ENCODE results near the gene PLK5. TPM values are rescaled to one million over a fixed set of nuclear protein-coding genes. Genes with fewer than 3 reads are reported as not detected.

PLK5 gene
- total RNA-seq, 1 experiment from 2014 or later, result 0.14 TPM

- DNase-seq, result no peak
- H3K4me3 ChIP-seq (ENCODE audit: insufficient read depth, low read depth, low read length), result no peak overlapping the region
- peaks cover 2% of the 10 kb centered on the region for H3K36me3 ChIP-seq (replicated peaks; ENCODE audit: control insufficient read depth, insufficient read depth, low read length)
- H3K27me3 ChIP-seq (ENCODE audit: control insufficient read depth, insufficient read depth, low read length), result no peaks in the 10 kb centered on the region
Observed at GRCh38 chr19:1563251-1563650, 39.4 kb downstream of the PLK5 start.

DNA sequence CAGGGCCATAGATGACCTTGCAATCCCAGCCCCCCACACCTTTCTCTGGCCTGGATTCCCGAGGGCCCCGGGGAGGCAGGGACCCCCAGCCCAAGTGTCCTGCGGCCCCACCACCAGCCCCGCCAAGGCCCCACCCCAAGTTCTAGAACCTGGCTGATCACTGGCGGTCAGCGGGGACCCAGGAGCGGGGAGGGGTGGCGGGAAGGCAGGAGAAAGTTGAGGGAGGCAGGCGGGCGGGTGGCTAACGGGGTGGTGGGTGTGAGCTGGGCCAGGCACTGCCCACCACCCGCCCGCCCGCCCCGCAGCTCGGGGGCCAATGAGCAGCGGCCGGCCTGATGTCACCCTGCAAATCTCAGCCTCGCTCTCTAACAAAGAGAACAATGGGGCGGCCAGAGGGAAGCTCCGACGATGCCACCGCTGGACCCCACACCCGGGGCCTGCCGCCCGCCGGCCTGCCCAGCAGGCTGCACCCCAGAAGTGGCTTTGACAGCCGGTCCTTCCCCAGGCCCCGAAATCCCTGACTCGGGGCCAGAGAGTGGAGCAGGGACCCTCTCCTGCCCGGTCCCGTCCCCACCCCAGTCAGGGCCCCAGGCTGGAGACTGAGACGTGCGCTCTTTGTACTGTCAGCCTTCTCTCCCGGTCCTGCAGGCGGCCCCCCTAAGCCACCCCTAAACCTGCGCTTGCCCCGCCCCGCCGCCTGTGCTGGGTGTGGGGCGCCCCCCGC, 42.7 kb downstream of the PLK5 start:
- peaks cover 2% of the 10 kb centered on the region for H3K36me3 ChIP-seq (replicated peaks; ENCODE audit: control insufficient read depth, insufficient read depth, low read length)
- peak; percentile 98 for DNase-seq
- peaks cover 14% of the 10 kb centered on the region for H3K27me3 ChIP-seq (ENCODE audit: control insufficient read depth, insufficient read depth, low read length)
- H3K4me3 ChIP-seq (ENCODE audit: insufficient read depth, low read depth, low read length), result peak overlapping the region; percentile 89

GRCh38 chr19:1567116-1567847, 43.4 kb downstream of the PLK5 start:
- Histone ChIP-seq H3K27me3 (ENCODE audit: control insufficient read depth, insufficient read depth, low read length) (peaks cover 14% of the 10 kb centered on the region), H3K36me3 (replicated peaks; ENCODE audit: control insufficient read depth, insufficient read depth, low read length) (peaks cover 2% of the 10 kb centered on the region), H3K4me3 (ENCODE audit: insufficient read depth, low read depth, low read length) (peak overlapping the region; percentile 89)
- DNase-seq, result peak; percentile 81

GRCh38 chr19:1567848-1568227, 44.0 kb downstream of the PLK5 start:
- Histone ChIP-seq H3K4me3 (ENCODE audit: insufficient read depth, low read depth, low read length) (no peak overlapping the region; the same call in 1 of the 2 replicates), H3K36me3 (replicated peaks; ENCODE audit: control insufficient read depth, insufficient read depth, low read length) (peaks cover 2% of the 10 kb centered on the region), H3K27me3 (ENCODE audit: control insufficient read depth, insufficient read depth, low read length) (peaks cover 14% of the 10 kb centered on the region)
- DNase-seq, result peak; percentile 87

DNA sequence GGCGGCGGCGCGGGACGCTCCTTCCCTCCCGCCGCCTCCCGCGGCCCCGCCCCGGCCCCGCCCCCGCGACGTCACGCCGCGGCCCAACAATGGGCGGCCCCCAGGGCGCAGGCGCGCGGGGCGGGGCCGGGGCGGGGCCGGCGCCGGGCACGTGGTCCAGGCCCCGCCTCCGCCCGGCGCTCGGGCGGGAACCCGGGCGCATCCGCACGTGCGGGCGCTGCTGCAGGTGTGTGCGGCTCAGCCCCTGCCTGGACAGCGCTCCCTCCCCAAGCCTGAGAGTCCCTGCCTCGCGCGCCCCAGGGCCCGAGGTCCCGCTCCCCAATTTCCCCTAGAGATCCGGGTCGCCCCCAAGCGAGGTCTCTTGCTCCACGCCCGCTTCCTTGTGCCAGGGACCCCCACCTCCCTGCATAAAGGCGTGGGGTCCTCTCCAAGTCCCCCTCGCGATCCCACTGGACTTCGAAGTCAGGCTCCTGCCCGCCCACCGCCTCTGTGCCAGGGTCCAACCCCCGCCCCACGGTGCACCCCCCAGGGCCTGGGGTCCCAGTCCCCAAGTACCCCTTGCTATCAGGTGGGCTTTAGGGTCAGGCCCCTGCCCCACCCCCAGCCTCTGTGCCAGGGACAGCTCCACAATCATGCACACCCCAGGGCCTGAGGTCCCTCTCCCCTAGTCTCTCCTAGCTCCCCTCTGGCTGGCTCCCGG, 44.6 kb downstream of the PLK5 start, which contains the start of gene MEX3D:
Gene MEX3D (minus strand): TSS at position 6 of the 700 bp plus-strand sequence. CDS start 267 bp downstream, outside the sequence.
- Histone ChIP-seq H3K4me3 (ENCODE audit: insufficient read depth, low read depth, low read length) (peak within 1 kb of the TSS; percentile 89), H3K36me3 (replicated peaks; ENCODE audit: control insufficient read depth, insufficient read depth, low read length) (peaks cover 2% of the 10 kb centered on the region), H3K27me3 (ENCODE audit: control insufficient read depth, insufficient read depth, low read length) (peaks cover 14% of the 10 kb centered on the region)
- peak; percentile 100 for DNase-seq

DNA sequence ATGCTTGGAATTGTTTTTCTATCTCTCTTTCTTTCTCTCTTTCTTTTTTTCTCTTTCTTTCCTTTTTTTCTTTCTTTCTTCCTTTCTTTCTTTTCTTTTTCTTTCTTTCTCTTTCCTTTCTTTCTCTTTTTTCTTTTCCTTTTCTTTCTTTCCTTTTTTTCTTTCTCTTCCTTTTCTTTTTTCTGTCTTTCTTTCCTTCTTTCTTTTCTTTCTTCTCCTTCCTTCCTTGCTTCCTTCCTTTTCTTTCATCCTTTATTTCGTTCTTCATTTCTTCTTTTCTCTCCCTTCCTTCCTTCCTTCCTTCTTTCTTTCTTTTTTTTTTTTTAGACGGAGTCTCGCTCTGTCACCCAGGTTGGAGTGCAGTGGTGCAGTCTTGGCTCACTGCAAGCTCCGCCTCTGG, 46.1 kb downstream of the PLK5 start:
- Histone ChIP-seq H3K27me3 (ENCODE audit: control insufficient read depth, insufficient read depth, low read length) (peaks cover 14% of the 10 kb centered on the region), H3K4me3 (ENCODE audit: insufficient read depth, low read depth, low read length) (no peak overlapping the region), H3K36me3 (replicated peaks; ENCODE audit: control insufficient read depth, insufficient read depth, low read length) (no peaks in the 10 kb centered on the region)
- no peak for DNase-seq

DNA sequence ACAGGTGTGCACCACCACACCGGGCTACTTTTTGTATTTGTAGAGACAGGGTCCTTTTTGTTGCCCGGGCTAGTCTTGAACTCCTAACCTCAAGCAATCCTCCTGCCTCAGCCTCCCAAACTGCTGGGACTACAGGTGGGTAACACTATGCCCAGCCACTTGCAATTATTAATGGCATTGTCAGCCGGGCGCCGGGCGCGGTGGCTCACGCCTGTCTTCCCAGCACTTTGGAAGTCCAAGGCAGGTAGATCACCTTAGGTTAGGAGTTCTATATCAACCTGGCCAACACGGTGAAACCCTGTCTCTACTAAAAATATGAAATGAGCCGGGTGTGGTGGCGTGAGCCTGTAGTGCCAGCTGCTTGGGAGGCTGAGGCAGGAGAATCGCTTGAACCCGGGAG, 47.0 kb downstream of the PLK5 start:
- Histone ChIP-seq H3K27me3 (ENCODE audit: control insufficient read depth, insufficient read depth, low read length) (peaks cover 14% of the 10 kb centered on the region), H3K4me3 (ENCODE audit: insufficient read depth, low read depth, low read length) (no peak overlapping the region), H3K36me3 (replicated peaks; ENCODE audit: control insufficient read depth, insufficient read depth, low read length) (no peaks in the 10 kb centered on the region)
- no peak for DNase-seq

GRCh38 chr19:1571358-1571757, 47.5 kb downstream of the PLK5 start:
- peaks cover 14% of the 10 kb centered on the region for H3K27me3 ChIP-seq (ENCODE audit: control insufficient read depth, insufficient read depth, low read length)
- H3K4me3 ChIP-seq (ENCODE audit: insufficient read depth, low read depth, low read length), result no peak overlapping the region
- DNase-seq, result no peak
- no peaks in the 10 kb centered on the region for H3K36me3 ChIP-seq (replicated peaks; ENCODE audit: control insufficient read depth, insufficient read depth, low read length)

GRCh38 chr19:1572795-1573194, 48.9 kb downstream of the PLK5 start:
- Histone ChIP-seq H3K4me3 (ENCODE audit: insufficient read depth, low read depth, low read length) (no peak overlapping the region), H3K27me3 (ENCODE audit: control insufficient read depth, insufficient read depth, low read length) (peaks cover 14% of the 10 kb centered on the region), H3K36me3 (replicated peaks; ENCODE audit: control insufficient read depth, insufficient read depth, low read length) (no peaks in the 10 kb centered on the region)
- DNase-seq, result no peak

GRCh38 chr19:1574354-1575136, 50.7 kb downstream of the PLK5 start:
- Histone ChIP-seq H3K27me3 (ENCODE audit: control insufficient read depth, insufficient read depth, low read length) (peaks cover 3% of the 10 kb centered on the region), H3K4me3 (ENCODE audit: insufficient read depth, low read depth, low read length) (no peak overlapping the region), H3K36me3 (replicated peaks; ENCODE audit: control insufficient read depth, insufficient read depth, low read length) (no peaks in the 10 kb centered on the region; the same call in none of the 2 replicates)
- no peak for DNase-seq

DNA sequence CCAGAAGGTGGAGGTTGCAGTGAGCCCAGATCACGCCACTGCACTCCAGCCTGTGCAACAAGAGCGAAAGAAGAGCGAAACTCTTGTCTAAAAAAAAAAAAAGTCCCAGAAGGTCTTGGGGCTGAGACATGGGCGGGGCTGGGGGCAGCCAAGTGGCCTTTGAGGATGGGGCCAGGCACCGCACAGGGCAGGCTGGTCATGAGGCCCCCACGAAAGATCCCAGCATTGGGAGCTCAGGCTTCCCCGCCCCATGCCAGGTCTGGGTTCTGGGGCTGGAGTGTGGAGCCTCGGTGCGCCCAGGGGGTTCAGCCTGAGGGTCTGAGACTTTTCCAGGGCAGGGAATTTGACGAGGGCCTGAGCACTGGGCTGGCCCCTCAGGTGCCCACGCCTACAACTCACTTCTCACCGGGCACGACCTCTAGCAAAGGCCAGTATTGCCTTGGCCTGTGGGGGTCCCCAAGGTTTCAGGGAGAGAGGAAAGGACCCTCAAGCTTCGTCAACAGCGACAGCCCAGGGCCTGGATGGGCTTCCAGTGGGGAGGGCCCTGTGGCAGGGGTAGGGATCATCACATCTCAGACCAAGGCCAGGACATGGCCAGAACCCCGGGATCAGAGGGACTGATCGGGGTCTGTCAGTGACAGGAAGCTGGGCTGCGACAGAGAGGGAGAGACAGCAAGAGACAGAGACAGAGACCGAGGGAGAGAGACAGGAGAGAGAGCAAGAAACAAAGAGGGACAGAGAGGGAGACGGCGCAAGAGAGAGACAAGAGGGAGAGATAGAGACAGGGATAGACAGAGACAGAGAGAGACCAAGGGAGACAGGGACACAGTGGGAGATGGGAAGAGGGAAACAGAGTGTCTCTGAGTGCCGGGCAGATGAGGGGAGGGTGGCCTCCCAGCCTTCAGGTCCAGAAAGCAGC, 51.7 kb downstream of the PLK5 start:
- Histone ChIP-seq H3K27me3 (ENCODE audit: control insufficient read depth, insufficient read depth, low read length) (no peaks in the 10 kb centered on the region), H3K36me3 (replicated peaks; ENCODE audit: control insufficient read depth, insufficient read depth, low read length) (peaks cover 1% of the 10 kb centered on the region), H3K4me3 (ENCODE audit: insufficient read depth, low read depth, low read length) (no peak overlapping the region)
- DNase-seq, result no peak

- no peak for DNase-seq
- H3K36me3 ChIP-seq (replicated peaks; ENCODE audit: control insufficient read depth, insufficient read depth, low read length), result peaks cover 3% of the 10 kb centered on the region
- no peak overlapping the region for H3K4me3 ChIP-seq (ENCODE audit: insufficient read depth, low read depth, low read length)
- no peaks in the 10 kb centered on the region for H3K27me3 ChIP-seq (ENCODE audit: control insufficient read depth, insufficient read depth, low read length)
Observed at GRCh38 chr19:1576242-1577089, 52.6 kb downstream of the PLK5 start.
